HepG2 (cell line): ENCODE data around the gene GMEB2. TPM values are rescaled to one million over a fixed set of nuclear protein-coding genes. Genes with fewer than 3 reads are reported as not detected.

Source experiments
- ARID2 ChIP-seq: sonication (generic); formaldehyde crosslinking; IDR thresholded peaks from 2 replicates; pipeline ENCODE4 v1.8.1; 2022; ENCODE audit warnings: mild to moderate bottlenecking, missing genetic modification reagents, borderline replicate concordance
- EZH2 ChIP-seq: conservative IDR thresholded peaks from 2 replicates; pipeline ENCODE4 v1.6.1; 2012; ENCODE audit warnings: mild to moderate bottlenecking, low read depth, low read length, moderate library complexity
- KAT2B ChIP-seq: fragments of 150-350 bp; IDR thresholded peaks from 2 replicates; pipeline ENCODE4 v1.6.1; 2014; ENCODE audit warnings: low read depth, low read length, borderline replicate concordance
- KLF6 ChIP-seq: IDR thresholded peaks from 2 replicates; pipeline ENCODE4 v1.8.0; 2016; ENCODE audit warnings: missing biosample characterization, missing genetic modification reagents
- MLXIP ChIP-seq: sonication (generic); formaldehyde crosslinking; IDR thresholded peaks from 2 replicates; pipeline ENCODE4 v1.9.0; 2021; ENCODE audit warnings: missing genetic modification reagents, borderline replicate concordance
- NFRKB ChIP-seq: fragments of 450-650 bp; IDR thresholded peaks from 2 replicates; pipeline ENCODE4 v1.6.1; 2017
- POGK ChIP-seq: sonication (generic); formaldehyde crosslinking; conservative IDR thresholded peaks from 2 replicates; pipeline ENCODE4 v1.8.0; 2022; ENCODE audit warnings: mild to moderate bottlenecking, moderate library complexity, missing genetic modification reagents
- TRIM24 ChIP-seq: sonication (generic); formaldehyde crosslinking; IDR thresholded peaks from 2 replicates; pipeline ENCODE4 v1.8.0; 2022; ENCODE audit warnings: mild to moderate bottlenecking, missing genetic modification reagents
- ZBTB14 ChIP-seq: sonication (generic); formaldehyde crosslinking; IDR thresholded peaks from 2 replicates; pipeline ENCODE4 v1.4.0; 2020; ENCODE audit warnings: missing genetic modification reagents
- ZGPAT ChIP-seq: IDR thresholded peaks from 2 replicates; pipeline ENCODE4 v1.6.1; 2016; ENCODE audit warnings: mild to moderate bottlenecking
- ZNF10 ChIP-seq: sonication (generic); formaldehyde crosslinking; IDR thresholded peaks from 2 replicates; pipeline ENCODE4 v1.4.0; 2020; ENCODE audit warnings: mild to moderate bottlenecking, low read depth, missing genetic modification reagents, borderline replicate concordance
- ZNF143 ChIP-seq: sonication (generic); formaldehyde crosslinking; IDR thresholded peaks from 2 replicates; pipeline ENCODE4 v1.4.0; 2020; ENCODE audit warnings: missing genetic modification reagents
- ZNF639 ChIP-seq: conservative IDR thresholded peaks from 2 replicates; pipeline ENCODE4 v1.6.1; 2018; ENCODE audit warnings: missing genetic modification reagents
- ZNF720 ChIP-seq: sonication (generic); formaldehyde crosslinking; IDR thresholded peaks from 2 replicates; pipeline ENCODE4 v1.4.0; 2020; ENCODE audit warnings: missing genetic modification reagents
- polyA plus RNA-seq, 8 experiments: library from polyadenylated mRNA; depleted of rRNA in 3 of 8; stranded (reverse) in 7 of 8; unstranded in 1 of 8; fragments of >200 nt; fragmentation: Illumina TruSeq in 4 of 8; extraction: Trizol in 4 of 8; gene quantifications; 2 replicates each; pipeline versions ENCODE4 v1.2.1 to v1.2.3, GENCODE V29; 2011 to 2016; ENCODE audit warnings: low read depth in 4 of 8, missing spikeins in 1 of 8, mixed read lengths in 1 of 8; ENCODE audit not compliant: insufficient read depth in 1 of 8
- total RNA-seq, 5 experiments: library from RNA; depleted of rRNA; stranded (reverse); fragments of >200 nt; fragmentation: Illumina TruSeq; extraction: Trizol; gene quantifications; 2 replicates each; pipeline ENCODE4 v1.2.3, GENCODE V29; 2016; ENCODE audit warnings: low read depth in 1 of 5

Gene GMEB2
- total and polyA plus RNA-seq, 2 of the 13 experiments (the other 11 are each of a cell fraction or from before 2014, with no cell fraction given), result 10.6 to 12.4 TPM

GRCh38 chr20:63643499-63643898 lies 16.6 kb upstream of the GMEB2 start (continued):
- TF ChIP-seq ZBTB14 (no peak), EZH2 (no peak), NFRKB (no peak), ZNF639 (CRISPR knock-in tag) (no peak), POGK (no peak), MLXIP (CRISPR knock-in tag) (no peak), ZNF720 (CRISPR knock-in tag) (no peak), KLF6 (no peak), ARID2 (CRISPR knock-in tag) (no peak), ZGPAT (CRISPR knock-in tag) (no peak), ZNF10 (no peak), TRIM24 (no peak), ZNF143 (CRISPR knock-in tag) (no peak), KAT2B (no peak)
